NCI-H2171 (cell line): ENCODE results near the gene ZNF274.
"Not testable (repeated sequence)": the region's sequence is repeated elsewhere in the genome, so short reads cannot be mapped to it uniquely, and the experiment has no call there.

Experiments
- DNase-seq: peaks from one replicate; lab custom pipeline; 2025; lab: John Stamatoyannopoulos, UW

Gene ZNF274

DNA sequence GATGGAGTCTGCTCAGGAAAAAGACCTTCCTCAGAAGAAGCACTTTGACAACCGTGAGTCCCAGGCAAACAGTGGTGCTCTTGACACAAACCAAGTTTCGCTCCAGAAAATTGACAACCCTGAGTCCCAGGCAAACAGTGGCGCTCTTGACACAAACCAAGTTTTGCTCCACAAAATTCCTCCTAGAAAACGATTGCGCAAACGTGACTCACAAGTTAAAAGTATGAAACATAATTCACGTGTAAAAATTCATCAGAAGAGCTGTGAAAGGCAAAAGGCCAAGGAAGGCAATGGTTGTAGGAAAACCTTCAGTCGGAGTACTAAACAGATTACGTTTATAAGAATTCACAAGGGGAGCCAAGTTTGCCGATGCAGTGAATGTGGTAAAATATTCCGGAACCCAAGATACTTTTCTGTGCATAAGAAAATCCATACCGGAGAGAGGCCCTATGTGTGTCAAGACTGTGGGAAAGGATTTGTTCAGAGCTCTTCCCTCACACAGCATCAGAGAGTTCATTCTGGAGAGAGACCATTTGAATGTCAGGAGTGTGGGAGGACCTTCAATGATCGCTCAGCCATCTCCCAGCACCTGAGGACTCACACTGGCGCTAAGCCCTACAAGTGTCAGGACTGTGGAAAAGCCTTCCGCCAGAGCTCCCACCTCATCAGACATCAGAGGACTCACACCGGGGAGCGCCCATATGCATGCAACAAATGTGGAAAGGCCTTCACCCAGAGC, 29.6 kb downstream of the ZNF274 start:
- no peak for DNase-seq

DNA sequence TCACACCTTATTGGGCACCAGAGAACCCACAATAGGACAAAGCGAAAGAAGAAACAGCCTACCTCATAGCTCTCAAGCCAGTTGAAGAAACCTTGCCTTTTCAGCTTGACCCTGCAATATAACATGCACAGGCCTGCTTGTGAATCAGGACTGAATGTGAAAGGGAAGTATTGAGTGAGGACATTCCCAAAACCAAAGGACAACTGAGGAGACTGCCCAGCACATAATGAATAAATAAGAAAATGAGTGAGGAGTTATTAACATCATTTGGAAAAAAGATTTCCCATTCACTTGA, 30.2 kb downstream of the ZNF274 start:
- DNase-seq = no peak

DNA sequence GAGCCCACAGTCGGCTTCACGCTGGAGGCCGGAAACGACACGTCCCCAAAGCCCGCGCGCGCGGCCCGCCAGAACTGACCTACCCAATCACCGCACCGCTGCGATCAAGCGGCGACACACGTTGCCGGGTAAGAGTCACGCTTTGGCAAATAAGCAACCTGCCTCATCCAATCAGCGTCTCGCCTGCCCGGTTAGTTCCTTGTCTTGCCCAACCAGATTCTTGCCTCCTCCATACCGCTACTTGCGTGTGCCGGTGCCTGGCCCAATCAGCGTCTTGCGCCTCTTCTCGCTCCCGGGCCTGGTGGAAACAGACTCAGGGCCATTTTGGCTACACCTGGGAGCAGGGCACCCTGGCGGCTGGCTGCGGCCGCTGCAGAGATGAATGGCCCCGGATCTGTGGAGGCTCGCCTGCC, 34.2 kb downstream of the ZNF274 start:
- no peak for DNase-seq

DNA sequence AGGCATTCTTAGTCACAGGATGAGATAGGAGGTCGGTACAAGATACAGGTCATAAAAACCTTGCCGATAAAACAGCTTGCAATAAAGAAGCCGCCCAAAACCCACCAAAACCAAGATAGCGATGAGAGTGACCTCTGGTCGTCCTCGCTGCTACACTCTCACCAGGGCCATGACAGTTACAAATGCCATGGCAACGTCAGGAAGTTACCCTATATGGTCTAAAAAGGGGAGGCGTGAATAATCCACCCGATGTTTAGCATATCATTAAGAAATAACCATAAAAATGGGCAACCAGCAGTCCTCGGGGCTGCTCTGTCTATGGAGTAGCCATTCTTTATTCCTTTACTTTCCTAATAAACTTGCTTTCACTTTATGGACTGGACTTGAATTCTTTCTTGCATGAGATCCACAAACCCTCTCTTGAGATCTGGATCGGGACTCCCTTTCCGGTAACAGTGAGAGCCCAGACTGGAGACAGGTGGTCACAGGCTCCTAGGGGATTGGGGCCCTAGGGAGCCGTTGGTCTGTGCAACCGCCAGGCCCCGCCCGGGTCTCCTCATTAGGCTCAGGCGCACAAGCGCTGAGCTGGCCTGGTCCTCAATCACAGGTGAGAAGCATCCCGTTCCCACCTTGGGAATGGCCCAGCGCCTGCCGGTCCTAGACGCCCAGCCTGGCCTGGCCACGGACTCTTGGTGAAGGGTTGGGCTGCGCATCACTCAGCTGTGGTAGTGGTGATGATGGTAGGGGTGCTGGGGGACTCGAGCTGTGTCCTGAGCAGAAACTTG, 34.9 kb downstream of the ZNF274 start:
- DNase-seq = no peak

DNA sequence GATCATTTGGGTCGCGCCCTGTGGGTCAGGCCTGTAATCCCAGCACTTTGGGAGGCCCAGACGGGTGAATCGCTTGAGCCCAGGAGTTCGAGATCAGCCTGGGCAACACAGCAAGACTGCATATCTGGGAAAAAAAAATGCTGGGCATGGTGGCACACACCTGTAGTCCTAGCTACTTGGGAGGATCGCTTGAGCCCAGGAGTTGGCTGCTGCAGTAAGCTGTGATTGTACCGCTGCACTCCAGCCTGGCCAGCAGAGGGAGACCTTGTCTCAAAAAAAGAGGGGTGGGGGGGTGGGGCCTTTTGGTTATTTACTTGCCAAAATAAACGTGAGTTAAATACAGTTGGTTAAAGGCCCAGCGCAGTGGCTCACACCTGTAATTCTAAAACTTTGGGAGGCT, 36.0 kb downstream of the ZNF274 start:
- no peak for DNase-seq

DNA sequence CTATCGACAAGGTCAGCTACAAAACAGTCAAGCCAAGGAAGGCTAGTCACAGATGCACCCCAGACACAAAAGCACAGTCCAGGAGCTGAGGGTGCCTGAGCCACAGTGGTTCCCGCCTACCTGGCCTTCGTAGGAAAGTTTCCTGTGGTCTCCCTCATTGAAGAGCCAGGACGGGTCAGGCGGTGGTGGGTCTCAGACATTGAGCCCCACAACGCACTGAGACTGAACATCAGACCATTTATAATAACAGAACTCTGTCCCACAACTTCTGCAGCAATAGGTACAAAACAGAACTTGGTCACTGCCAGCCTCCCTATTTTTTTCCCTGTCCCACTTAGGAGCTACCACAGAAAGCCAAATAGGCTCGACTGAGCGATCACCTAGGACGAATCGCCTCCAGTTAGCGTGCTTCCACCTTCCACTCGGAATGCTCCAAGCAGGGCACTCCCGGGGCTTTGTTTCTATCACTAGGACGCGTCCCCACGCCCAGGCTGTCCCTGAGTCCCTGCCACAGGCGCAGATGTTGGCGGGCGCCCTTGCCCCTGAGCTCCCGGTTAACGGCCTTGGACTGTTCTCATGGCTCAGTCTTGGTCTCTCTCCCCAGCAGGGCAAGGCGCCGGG, 45.2 kb downstream of the ZNF274 start:
- no peak for DNase-seq

DNA sequence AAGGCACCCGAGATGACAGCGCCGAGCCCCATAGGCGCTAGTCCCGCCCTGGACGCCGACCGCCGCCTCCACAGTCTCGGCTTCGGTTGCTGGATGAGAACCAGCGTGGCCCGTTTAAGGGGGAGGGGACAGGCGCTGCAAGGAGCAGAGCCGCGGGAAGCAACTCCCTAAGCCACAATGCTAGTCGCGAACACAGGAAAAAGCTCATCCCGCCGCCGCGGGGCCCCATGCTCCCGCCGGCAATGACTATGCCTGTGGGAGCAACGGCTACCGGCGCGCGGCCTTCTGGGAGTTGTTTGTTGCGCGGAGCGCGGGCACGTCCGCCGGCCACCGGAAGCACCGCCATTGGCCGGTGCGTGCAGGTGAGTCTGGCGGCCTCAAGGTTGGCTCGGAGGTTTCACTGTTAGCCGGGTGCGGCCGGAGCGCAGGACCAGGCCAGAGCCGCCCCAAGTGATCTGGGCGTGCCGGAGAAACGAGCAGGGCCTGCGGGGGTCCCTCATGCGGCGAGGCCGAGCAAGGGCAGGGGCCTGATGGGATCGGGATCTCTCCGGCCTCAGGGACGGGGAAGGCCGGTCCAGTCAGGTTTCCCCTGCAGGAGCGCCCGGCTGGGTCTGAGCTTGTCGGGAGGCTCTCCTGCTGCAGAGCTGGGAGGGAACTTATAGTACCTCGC, 45.9 kb downstream of the ZNF274 start, which contains the start of gene ZNF544:
TSS of gene ZNF544 (plus strand) at position 330 of the 670 bp plus-strand sequence. CDS start 15,110 bp downstream, outside the sequence.
- DNase-seq = peak; percentile 75

DNA sequence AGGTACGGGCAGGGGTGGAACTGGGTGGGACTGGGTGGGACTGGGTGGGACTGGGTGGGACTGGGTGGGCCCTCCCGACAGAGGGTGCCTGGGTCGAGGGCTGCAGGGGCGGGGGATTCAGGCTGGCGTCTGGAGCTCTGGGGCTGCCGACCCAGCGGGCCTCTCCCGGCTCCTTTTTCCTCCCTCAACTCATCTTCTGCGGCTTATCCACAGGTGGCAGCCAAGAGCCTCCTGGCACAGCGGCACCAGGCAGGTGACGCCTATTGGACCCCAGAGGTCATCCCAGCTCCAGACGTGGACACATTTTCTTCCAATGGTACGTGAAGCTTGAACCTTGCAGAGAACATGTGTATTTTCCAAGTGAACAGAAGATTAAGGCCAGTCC, 46.4 kb downstream of the ZNF274 start:
- DNase-seq = no peak

DNA sequence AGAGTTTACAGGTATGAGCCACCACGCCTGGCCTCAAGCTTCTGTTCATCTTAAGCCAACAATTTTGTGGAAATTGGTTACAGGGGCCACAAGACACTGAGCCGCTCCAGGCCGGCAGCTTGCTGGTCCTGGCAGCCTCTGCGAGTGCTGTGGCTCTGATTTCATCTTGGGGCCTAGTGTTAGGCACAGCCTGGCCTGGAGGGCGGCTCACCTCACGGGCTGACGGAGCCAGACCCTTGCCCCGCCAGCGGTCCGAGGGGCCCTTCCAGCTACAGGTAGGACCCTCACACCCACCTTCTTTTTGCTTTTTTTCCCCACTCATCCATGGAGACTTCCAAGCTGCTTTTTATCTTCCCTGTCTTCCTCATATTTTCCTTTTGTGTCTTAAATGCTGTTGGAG, 54.5 kb downstream of the ZNF274 start:
- no peak for DNase-seq

DNA sequence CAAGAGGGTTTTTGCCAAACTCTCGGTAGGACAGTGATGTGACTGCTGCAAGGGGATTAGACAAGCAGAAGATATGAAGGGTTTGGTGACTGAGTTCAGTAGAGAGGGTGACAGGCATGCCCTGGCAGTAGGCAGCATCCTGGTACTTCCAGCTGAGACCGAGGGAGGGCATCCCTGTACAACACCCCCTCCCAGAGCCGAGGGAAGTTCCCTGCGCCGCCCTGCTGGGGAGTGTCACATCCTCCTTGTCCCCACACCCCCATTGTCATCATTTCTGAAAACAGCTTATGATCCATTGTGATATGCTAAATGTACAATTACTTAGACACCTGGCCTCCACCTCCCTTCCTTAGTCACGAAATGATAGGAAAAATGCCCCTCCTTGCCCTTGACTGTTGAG, 60.5 kb downstream of the ZNF274 start:
- DNase-seq = no peak

DNA sequence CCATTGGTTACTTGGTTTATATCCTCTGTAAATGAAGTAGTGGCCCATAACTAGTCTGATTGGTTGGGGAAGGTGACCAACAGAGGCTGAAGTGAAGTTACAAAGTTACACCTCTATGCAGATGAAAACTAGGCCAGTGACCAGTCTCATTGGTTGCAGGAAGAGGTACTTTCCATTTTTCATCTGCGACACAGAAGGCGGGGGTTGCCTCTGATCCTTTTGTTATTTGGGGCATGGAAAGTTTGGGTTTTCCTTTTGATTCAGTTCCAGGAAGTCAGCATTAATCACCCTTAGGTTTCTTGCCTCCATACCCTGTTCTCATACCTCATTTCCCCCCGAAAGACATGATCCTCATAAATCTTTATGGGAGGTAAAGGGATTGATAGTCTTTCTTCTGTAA, 66.0 kb downstream of the ZNF274 start:
- no peak for DNase-seq

DNA sequence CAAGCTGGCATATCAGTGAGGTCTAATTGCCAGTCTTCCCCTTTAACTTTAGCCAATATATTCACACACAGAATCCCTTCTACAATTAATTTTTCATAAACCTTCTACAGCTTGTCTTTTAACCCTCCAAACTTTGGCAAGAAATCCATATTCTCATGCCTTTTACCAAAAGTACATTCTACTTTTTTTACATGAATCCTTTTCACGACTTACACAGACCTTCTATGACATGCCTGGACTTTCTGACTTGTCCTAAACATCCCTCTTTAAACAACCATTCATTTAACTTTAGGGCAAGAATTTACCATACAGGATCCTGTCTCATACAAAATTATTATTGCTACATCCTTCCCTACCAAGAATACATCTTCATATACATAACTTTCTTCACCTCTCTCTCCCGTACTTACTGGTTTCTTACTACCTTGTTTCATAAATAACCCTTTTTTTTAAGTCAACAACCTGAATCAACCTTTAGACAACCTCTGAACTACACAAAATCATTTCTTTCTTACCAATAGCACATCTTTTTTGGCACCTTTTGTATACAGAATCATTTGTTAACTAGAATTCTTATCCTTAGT, 69.3 kb downstream of the ZNF274 start:
- DNase-seq = no peak

DNA sequence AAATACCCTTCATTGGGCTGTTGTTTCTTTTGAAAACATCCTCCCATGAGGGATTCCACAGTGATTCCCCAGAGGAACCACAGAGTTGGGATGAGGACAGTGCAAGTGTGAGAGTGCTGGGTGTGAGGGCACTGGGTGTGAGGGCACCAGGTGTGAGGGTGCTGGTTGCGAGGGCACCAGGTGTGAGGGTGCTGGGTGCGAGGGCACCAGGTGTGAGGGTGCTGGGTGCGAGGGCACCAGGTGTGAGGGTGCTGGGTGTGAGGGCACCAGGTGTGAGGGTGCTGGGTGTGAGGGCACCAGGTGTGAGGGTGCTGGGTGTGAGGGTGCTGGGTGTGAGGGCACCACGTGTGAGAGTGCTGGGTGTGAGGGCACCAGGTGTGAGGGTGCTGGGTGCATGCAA, 75.4 kb downstream of the ZNF274 start:
- DNase-seq = not testable (repeated sequence)

DNA sequence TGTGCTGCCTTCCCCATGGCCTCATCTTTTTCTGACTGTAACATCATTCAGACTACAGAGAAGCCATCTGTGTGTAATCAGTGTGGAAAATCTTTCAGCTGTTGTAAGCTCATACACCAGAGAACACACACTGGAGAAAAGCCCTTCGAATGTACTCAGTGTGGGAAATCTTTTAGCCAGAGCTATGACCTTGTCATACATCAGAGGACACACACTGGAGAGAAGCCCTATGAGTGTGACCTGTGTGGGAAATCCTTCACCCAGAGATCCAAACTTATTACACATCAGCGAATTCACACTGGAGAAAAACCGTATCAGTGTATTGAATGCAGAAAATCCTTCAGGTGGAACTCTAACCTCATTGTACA, 78.7 kb downstream of the ZNF274 start:
- no peak for DNase-seq

DNA sequence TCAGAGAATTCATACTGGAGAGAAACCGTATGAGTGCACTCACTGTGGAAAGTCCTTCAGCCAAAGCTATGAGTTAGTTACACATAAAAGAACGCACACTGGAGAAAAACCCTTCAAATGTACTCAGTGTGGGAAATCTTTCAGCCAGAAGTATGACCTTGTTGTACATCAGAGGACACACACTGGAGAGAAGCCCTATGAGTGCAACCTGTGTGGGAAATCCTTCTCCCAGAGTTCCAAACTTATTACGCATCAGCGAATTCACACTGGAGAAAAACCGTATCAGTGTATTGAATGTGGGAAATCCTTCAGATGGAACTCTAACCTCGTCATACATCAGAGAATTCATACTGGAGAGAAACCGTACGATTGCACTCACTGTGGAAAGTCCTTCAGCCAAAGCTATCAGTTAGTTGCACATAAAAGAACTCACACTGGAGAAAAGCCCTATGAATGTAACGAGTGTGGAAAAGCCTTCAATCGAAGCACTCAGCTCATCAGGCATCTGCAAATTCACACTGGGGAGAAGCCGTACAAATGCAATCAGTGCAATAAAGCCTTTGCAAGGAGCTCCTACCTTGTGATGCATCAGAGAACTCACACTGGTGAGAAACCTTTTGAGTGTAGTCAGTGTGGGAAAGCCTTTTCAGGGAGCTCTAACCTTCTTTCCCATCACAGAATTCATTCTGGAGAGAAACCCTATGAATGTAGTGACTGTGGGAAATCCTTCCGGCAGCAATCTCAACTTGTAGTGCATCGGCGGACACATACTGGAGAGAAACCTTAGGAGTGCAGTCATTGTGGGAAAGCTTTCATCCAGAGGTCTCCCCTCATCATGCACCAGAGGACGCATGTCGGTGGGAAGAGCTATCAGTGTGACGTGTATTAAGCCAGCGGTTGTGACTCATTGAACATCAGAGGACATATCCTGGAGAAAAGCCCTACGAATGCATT, 79.4 kb downstream of the ZNF274 start:
- no peak for DNase-seq

DNA sequence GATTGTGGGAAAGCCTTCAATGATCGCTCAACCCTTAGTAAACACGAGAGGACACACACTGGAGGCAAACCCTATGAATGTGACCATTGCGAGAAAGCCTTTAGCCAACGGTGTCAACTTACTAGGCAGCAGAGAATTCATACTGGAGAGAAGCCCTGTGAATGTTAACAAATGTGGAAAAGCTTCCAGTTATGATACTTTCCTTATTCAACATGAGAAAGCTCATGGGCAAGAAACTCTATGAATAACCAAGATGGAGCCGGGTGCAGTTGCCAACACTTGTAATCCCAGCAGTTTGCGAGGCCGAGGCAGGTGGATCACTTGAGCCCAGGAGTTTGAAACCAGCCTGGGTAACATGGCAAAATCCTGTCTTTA, 80.0 kb downstream of the ZNF274 start:
- DNase-seq = no peak
